CD14-positive monocyte (primary cell): ENCODE measurements around the gene EEF1G. TPM values are rescaled to one million over a fixed set of nuclear protein-coding genes. Genes with fewer than 3 reads are reported as not detected.
A peak's percentile ranks its signal among the peaks of the same experiment; 100 is the strongest.

ENCODE experiments used
- DNase-seq, 3 donors: peaks; one replicate each; pipeline ENCODE4 v3.0.0-alpha.2; 2011 to 2022
- H2AFZ ChIP-seq: 2 replicates; pipeline ENCODE4 v1.6.0; 2012; ENCODE audit warnings: mild to moderate bottlenecking, low read depth, low read length, inconsistent platforms; ENCODE audit not compliant: insufficient read depth, poor library complexity, severe bottlenecking
- H3K27ac ChIP-seq, 2 donors: 1 replicate in 1 of 2; 2 replicates in 1 of 2; pipeline ENCODE4 v1.5.1; 2012 to 2013; ENCODE audit warnings: low read length in 2 of 2, control low read depth in 1 of 2, inconsistent platforms in 1 of 2, low read depth in 1 of 2, mild to moderate bottlenecking in 1 of 2
- H3K27me3 ChIP-seq, 2 donors: one replicate each; pipeline versions ENCODE4 v1.6.0 to v1.6.1; 2011 to 2013; ENCODE audit warnings: low read length in 2 of 2; ENCODE audit not compliant: control insufficient read depth in 2 of 2, insufficient read depth in 2 of 2
- H3K36me3 ChIP-seq, 2 donors: replicated peaks in 1 of 2; 1 replicate in 1 of 2; 2 replicates in 1 of 2; pipeline versions ENCODE4 v1.5.1 to v1.6.1; 2012 to 2013; ENCODE audit warnings: low read length in 2 of 2, control low read depth in 1 of 2, inconsistent platforms in 1 of 2, mild to moderate bottlenecking in 1 of 2; ENCODE audit not compliant: insufficient read depth in 2 of 2, control insufficient read depth in 1 of 2
- H3K4me1 ChIP-seq, 2 donors: 1 replicate in 1 of 2; 2 replicates in 1 of 2; pipeline versions ENCODE4 v1.5.1 to v1.6.1; 2012 to 2013; ENCODE audit warnings: low read length in 2 of 2, control low read depth in 1 of 2, inconsistent platforms in 1 of 2, mild to moderate bottlenecking in 1 of 2, moderate library complexity in 1 of 2; ENCODE audit not compliant: insufficient read depth in 2 of 2, control insufficient read depth in 1 of 2
- H3K4me2 ChIP-seq: replicated peaks from 2 replicates; pipeline ENCODE3; 2012; ENCODE audit warnings: low read length, moderate library complexity, mild to moderate bottlenecking; ENCODE audit not compliant: poor library complexity, severe bottlenecking; ENCODE audit errors: extremely low read depth
- H3K4me3 ChIP-seq, 3 experiments: fragments of 200-600 bp in 1 of 3; sonication (generic) in 1 of 3; replicated peaks in 1 of 3; 1 replicate in 2 of 3; 2 replicates in 1 of 3; pipeline ENCODE4 v1.5.1; 2011 to 2013; ENCODE audit warnings: low read length in 3 of 3, mild to moderate bottlenecking in 3 of 3, control low read depth in 2 of 3, low read depth in 2 of 3, inconsistent platforms in 1 of 3, moderate library complexity in 1 of 3
- H3K79me2 ChIP-seq: 2 replicates; pipeline ENCODE4 v1.6.0; 2012; ENCODE audit warnings: mild to moderate bottlenecking, control low read depth, inconsistent platforms, low read length, moderate library complexity; ENCODE audit not compliant: insufficient read depth
- H3K9ac ChIP-seq: 2 replicates; pipeline ENCODE4 v1.6.0; 2017; ENCODE audit warnings: low read length, mild to moderate bottlenecking; ENCODE audit not compliant: insufficient read depth, poor library complexity, severe bottlenecking
- H3K9me3 ChIP-seq, 2 donors: replicated peaks in 1 of 2; 1 replicate in 1 of 2; 2 replicates in 1 of 2; pipeline versions ENCODE4 v1.5.1 to v1.6.1; 2012 to 2013; ENCODE audit warnings: low read length in 2 of 2, control low read depth in 1 of 2; ENCODE audit not compliant: control insufficient read depth in 1 of 2, insufficient read depth in 1 of 2
- H4K20me1 ChIP-seq: 2 replicates; pipeline ENCODE4 v1.6.0; 2012; ENCODE audit warnings: mild to moderate bottlenecking, low read length, control low read depth, moderate library complexity; ENCODE audit not compliant: insufficient read depth
- H3K27ac Mint-ChIP-seq, 7 donors: one replicate each; pipeline ENCODE4 v1.8.0; 2020; ENCODE audit warnings: mild to moderate bottlenecking in 7 of 7, mixed read lengths in 7 of 7, moderate library complexity in 6 of 7, inconsistent platforms in 2 of 7
- H3K27me3 Mint-ChIP-seq, 3 donors: one replicate each; pipeline ENCODE4 v1.8.0; 2021 to 2022; ENCODE audit warnings: low read depth in 3 of 3, mild to moderate bottlenecking in 3 of 3, mixed read lengths in 3 of 3, moderate library complexity in 3 of 3, inconsistent platforms in 1 of 3
- H3K36me3 Mint-ChIP-seq, 2 donors: one replicate each; pipeline ENCODE4 v1.8.0; 2020; ENCODE audit warnings: mixed read lengths in 2 of 2, inconsistent platforms in 1 of 2, mild to moderate bottlenecking in 1 of 2
- H3K4me1 Mint-ChIP-seq: one replicate; pipeline ENCODE4 v1.8.0; 2020; ENCODE audit warnings: mild to moderate bottlenecking, mixed read lengths
- H3K4me3 Mint-ChIP-seq, 2 donors: one replicate each; pipeline ENCODE4 v1.8.0; 2020; ENCODE audit warnings: mild to moderate bottlenecking in 2 of 2, mixed read lengths in 2 of 2, moderate library complexity in 1 of 2
- H3K9me3 Mint-ChIP-seq, 7 donors: one replicate each; pipeline ENCODE4 v1.8.0; 2020 to 2022; ENCODE audit warnings: mixed read lengths in 7 of 7, mild to moderate bottlenecking in 6 of 7, moderate library complexity in 6 of 7, inconsistent platforms in 2 of 7
- CTCF ChIP-seq: fragments of 200-600 bp; IDR thresholded peaks from one replicate; pipeline ENCODE4 v1.8.0; 2022; ENCODE audit warnings: antibody characterized with exemption, mild to moderate bottlenecking
- WGBS: methylation state at CpG from one replicate; pipeline ENCODE4 v1.1.5; 2013; ENCODE audit warnings: missing lambda C conversion rate; ENCODE audit not compliant: insufficient coverage; 5-methylcytosine and 5-hydroxymethylcytosine counted together
- intact Hi-C, 2 donors: fragments of 100-400 bp; cut with micrococcal nuclease; formaldehyde crosslinking; loops; one replicate each; pipeline versions ENCODE4 v1.15.0 to v1.15.1; 2023
- polyA plus RNA-seq, 3 donors: library from polyadenylated mRNA; depleted of rRNA in 1 of 3; unstranded in 2 of 3; stranded (reverse) in 1 of 3; fragments of 300-500 nt in 2 of 3; fragments of >200 nt in 1 of 3; fragmentation: Illumina TruSeq in 2 of 3; gene quantifications; 1 replicate in 2 of 3; 2 replicates in 1 of 3; pipeline ENCODE4 v1.2.3, GENCODE V29; 2012 to 2021

Gene EEF1G
- polyA plus RNA-seq, 3 donors = 490 to 603 (median 491) TPM

GRCh38 chr11:62602141-62603071 lies 28.7 kb upstream of the EEF1G start:
- H3K4me1 Mint-ChIP-seq = peaks cover 55% of the 10 kb centered on the region
- peak in 2 of 3 donors; percentile 19 to 45 for DNase-seq
- peak overlapping the region; percentile 97 for H3K9ac ChIP-seq
- H3K79me2 ChIP-seq = peaks cover 42% of the 10 kb centered on the region
- WGBS = 35% methylated on average over 96 of the region's 96 CpGs
- H3K4me3 ChIP-seq = peak overlapping the region; percentile 81 to 98 (median 93)
- peak overlapping the region; percentile 98 for H3K4me2 ChIP-seq
- H3K9me3 Mint-ChIP-seq = no peaks in the 10 kb centered on the region
- peaks cover 30% of the 10 kb centered on the region for H4K20me1 ChIP-seq
- H3K36me3 Mint-ChIP-seq = peaks cover 58 to 65% of the 10 kb centered on the region in 2 donors
- H3K27ac ChIP-seq = peak overlapping the region; percentile 61 to 79
- no peaks in the 10 kb centered on the region for H3K27me3 ChIP-seq
- H3K4me1 ChIP-seq = peaks cover 44 to 50% of the 10 kb centered on the region in 2 donors
- peak overlapping the region; percentile 85 to 92 (median 88) for H3K27ac Mint-ChIP-seq
- TF ChIP-seq CTCF = no peak
- intact Hi-C loops = loop anchor here in 1 of 2 donors (5.0 kb wide), 1 partner anchor 45 kb away; the partner anchor contains the start of gene GANAB
- no peaks in the 10 kb centered on the region for H3K27me3 Mint-ChIP-seq
- peak overlapping the region; percentile 93 for H2AFZ ChIP-seq
- H3K36me3 ChIP-seq = peaks cover 39 to 50% of the 10 kb centered on the region in 2 donors
- no peaks in the 10 kb centered on the region for H3K9me3 ChIP-seq
- peak overlapping the region; percentile 92 to 96 for H3K4me3 Mint-ChIP-seq

GRCh38 chr11:62601372-62602140 lies 27.9 kb upstream of the EEF1G start, which contains the start of gene MTA2:
MTA2 (minus strand) TSS chr11:62601865; CDS start chr11:62601450, 415 bp downstream.
- H3K4me1 Mint-ChIP-seq = peaks cover 53% of the 10 kb centered on the region
- Histone ChIP-seq H3K4me3 (peak within 1 kb of the TSS; percentile 81 to 98 (median 93)), H3K9ac (peak within 1 kb of the TSS; percentile 97), H3K4me2 (peak within 1 kb of the TSS; percentile 98), H3K27ac (peak within 1 kb of the TSS; percentile 79 to 86), H3K4me1 (peaks cover 39 to 49% of the 10 kb centered on the region in 2 donors), H3K36me3 (peaks cover 42 to 52% of the 10 kb centered on the region in 2 donors), H4K20me1 (peaks cover 37% of the 10 kb centered on the region), H3K9me3 (no peaks in the 10 kb centered on the region), H2AFZ (peak within 1 kb of the TSS; percentile 93), H3K79me2 (peaks cover 43% of the 10 kb centered on the region), H3K27me3 (no peaks in the 10 kb centered on the region)
- peaks cover 61 to 65% of the 10 kb centered on the region in 2 donors for H3K36me3 Mint-ChIP-seq
- no peak for TF ChIP-seq CTCF
- peak within 1 kb of the TSS; percentile 92 to 96 for H3K4me3 Mint-ChIP-seq
- H3K27ac Mint-ChIP-seq = peak within 1 kb of the TSS; percentile 85 to 92 (median 88)
- DNase-seq = peak; percentile 97
- no peaks in the 10 kb centered on the region for H3K27me3 Mint-ChIP-seq
- no peaks in the 10 kb centered on the region for H3K9me3 Mint-ChIP-seq
- intact Hi-C loops = loop anchor here in 1 of 2 donors (5.0 kb wide), 1 partner anchor 46 kb away; the partner anchor contains the start of gene GANAB
- under 1% methylated on average over 83 of the region's 83 CpGs for WGBS
